HFF-Myc (cell line): ENCODE measurements around the gene ST3GAL3.

ENCODE experiments used
- DNase-seq: peaks from one replicate; pipeline ENCODE4 v3.0.0-alpha.2; 2011; ENCODE audit warnings: low read depth; ENCODE audit errors: extremely low read depth
- H3K4me3 ChIP-seq: replicated peaks from 2 replicates; pipeline ENCODE4 v1.5.1; 2011; ENCODE audit warnings: low read depth, mild to moderate bottlenecking, control low read depth, low read length
- CTCF ChIP-seq: IDR thresholded peaks from 2 replicates; pipeline ENCODE4 v1.5.1; 2012; ENCODE audit warnings: mild to moderate bottlenecking, low read depth, low read length, control low read depth; ENCODE audit errors: missing control alignments

ST3GAL3 gene

GRCh38 chr1:43901196-43901961 is 194.0 kb downstream of the ST3GAL3 start:
- no peak overlapping the region for H3K4me3 ChIP-seq
- DNase-seq, result no peak
- TF ChIP-seq CTCF, result no peak

GRCh38 chr1:43902058-43902831 is 194.9 kb downstream of the ST3GAL3 start:
- H3K4me3 ChIP-seq, result no peak overlapping the region
- TF ChIP-seq CTCF, result no peak
- DNase-seq, result no peak

GRCh38 chr1:43904660-43905551 is 197.6 kb downstream of the ST3GAL3 start:
- H3K4me3 ChIP-seq, result no peak overlapping the region
- DNase-seq, result no peak
- no peak for TF ChIP-seq CTCF

- H3K4me3 ChIP-seq, result no peak overlapping the region
- DNase-seq, result no peak
- TF ChIP-seq CTCF, result no peak
These were observed 200.9 kb downstream of the ST3GAL3 start for GRCh38 chr1:43908226-43908625.

GRCh38 chr1:43908858-43909257 is 201.5 kb downstream of the ST3GAL3 start:
- no peak overlapping the region for H3K4me3 ChIP-seq
- TF ChIP-seq CTCF, result no peak
- no peak for DNase-seq

- TF ChIP-seq CTCF, result no peak
- no peak for DNase-seq
- H3K4me3 ChIP-seq, result no peak overlapping the region
These were observed 203.0 kb downstream of the ST3GAL3 start for GRCh38 chr1:43910343-43910742.
